IMR-90 (cell line): Measurements from ENCODE around the gene ERCC6. TPM values are rescaled to one million over a fixed set of nuclear protein-coding genes. Genes with fewer than 3 reads are reported as not detected.

Experiments used
- ATAC-seq: fragments of 200-7000 bp; cut with Tn5 transposase; 2 replicates; pipeline ENCODE4 v1.9.1; 2020; ENCODE audit warnings: low read depth, mild to moderate bottlenecking, moderate library complexity
- Bru-seq: library from RNA; stranded (reverse); fragments of 400-500 nt; gene quantifications from one replicate; lab custom pipeline; 2021; lab: Mats Ljungman, UMichigan
- BruChase-seq, 2 experiments: library from RNA; stranded (reverse); fragments of 400-500 nt; gene quantifications; one replicate each; lab custom pipeline; 2021; lab: Mats Ljungman, UMichigan
- BruUV-seq: library from RNA; stranded (reverse); fragments of 400-500 nt; replicated peaks from 2 replicates; lab custom pipeline; 2021; lab: Mats Ljungman, UMichigan
- CTCF ChIA-PET: fragments of 300-600 bp; formaldehyde crosslinking; extraction: SDS; loops from one replicate; lab custom pipeline; 2021; ENCODE audit warnings: antibody characterized with exemption; lab: Yijun Ruan, JAX
- POLR2A ChIA-PET: fragments of 300-600 bp; sonication (Branson Sonifier 250); formaldehyde crosslinking; loops from one replicate; lab custom pipeline; 2022; ENCODE audit warnings: antibody characterized with exemption; ENCODE audit not compliant: unreplicated experiment; lab: Charles Lee
- DNase-seq: peaks from one replicate; pipeline ENCODE4 v3.0.0; 2013
- H2AFZ ChIP-seq: replicated peaks from 2 replicates; pipeline ENCODE3; 2013; ENCODE audit warnings: low read length, mild to moderate bottlenecking; ENCODE audit not compliant: poor library complexity
- H2AK5ac ChIP-seq: 2 replicates; pipeline ENCODE4 v1.6.1; 2013; ENCODE audit warnings: low read depth, low read length, inconsistent platforms
- H2AK9ac ChIP-seq: replicated peaks from 2 replicates; pipeline ENCODE3; 2013; ENCODE audit warnings: mild to moderate bottlenecking, low read depth, low read length, moderate library complexity; ENCODE audit not compliant: poor library complexity
- H2BK120ac ChIP-seq: 2 replicates; pipeline ENCODE4 v1.6.1; 2013; ENCODE audit warnings: low read depth, low read length, inconsistent platforms
- H2BK15ac ChIP-seq: 3 replicates; pipeline ENCODE4 v1.6.1; 2013; ENCODE audit warnings: low read depth, low read length, inconsistent platforms
- H2BK20ac ChIP-seq: 2 replicates; pipeline ENCODE4 v1.6.1; 2013; ENCODE audit warnings: low read depth, mild to moderate bottlenecking, inconsistent platforms, low read length, moderate library complexity
- H2BK5ac ChIP-seq: 2 replicates; pipeline ENCODE4 v1.6.1; 2013; ENCODE audit warnings: mild to moderate bottlenecking, low read depth, low read length, inconsistent platforms; ENCODE audit not compliant: poor library complexity, severe bottlenecking
- H3K14ac ChIP-seq: replicated peaks from 2 replicates; pipeline ENCODE4 v1.6.1; 2013; ENCODE audit warnings: low read depth, low read length, inconsistent platforms
- H3K18ac ChIP-seq: 2 replicates; pipeline ENCODE4 v1.6.1; 2013; ENCODE audit warnings: low read depth, low read length, control low read depth
- H3K23ac ChIP-seq: 2 replicates; pipeline ENCODE4 v1.6.1; 2013; ENCODE audit warnings: low read depth, low read length, inconsistent platforms
- H3K27ac ChIP-seq: 2 replicates; pipeline ENCODE4 v1.5.1; 2013; ENCODE audit warnings: mild to moderate bottlenecking, control low read depth, low read length; ENCODE audit not compliant: insufficient read depth
- H3K27me3 ChIP-seq: 2 replicates; pipeline ENCODE4 v1.6.1; 2013; ENCODE audit warnings: low read length; ENCODE audit not compliant: control insufficient read depth, insufficient read depth
- H3K36me3 ChIP-seq: 2 replicates; pipeline ENCODE4 v1.6.1; 2013; ENCODE audit warnings: low read length, mixed read lengths; ENCODE audit not compliant: control insufficient read depth, insufficient read depth
- H3K4ac ChIP-seq: 2 replicates; pipeline ENCODE4 v1.6.1; 2013; ENCODE audit warnings: low read depth, low read length, inconsistent platforms
- H3K4me1 ChIP-seq: 2 replicates; pipeline ENCODE4 v1.6.1; 2013; ENCODE audit warnings: low read length, mixed read lengths; ENCODE audit not compliant: control insufficient read depth, insufficient read depth
- H3K4me2 ChIP-seq: 2 replicates; pipeline ENCODE4 v1.6.1; 2013; ENCODE audit warnings: low read depth, mild to moderate bottlenecking, control low read depth, low read length, moderate library complexity
- H3K4me3 ChIP-seq: 2 replicates; pipeline ENCODE4 v1.5.1; 2013; ENCODE audit warnings: low read depth, mild to moderate bottlenecking, control low read depth, low read length, moderate library complexity; ENCODE audit not compliant: insufficient read depth
- H3K56ac ChIP-seq: 2 replicates; pipeline ENCODE4 v1.6.1; 2013; ENCODE audit warnings: low read length, inconsistent platforms; ENCODE audit not compliant: insufficient read depth; ENCODE audit errors: extremely low read depth
- H3K79me1 ChIP-seq, 2 experiments: 2 replicates each; pipeline ENCODE4 v1.6.1; 2013; ENCODE audit warnings: low read length in 2 of 2, inconsistent platforms in 1 of 2, low read depth in 1 of 2
- H3K9ac ChIP-seq: 2 replicates; pipeline ENCODE4 v1.6.1; 2013; ENCODE audit warnings: low read depth, low read length, control low read depth
- H3K9me1 ChIP-seq: 2 replicates; pipeline ENCODE4 v1.6.1; 2013; ENCODE audit warnings: low read length, inconsistent platforms; ENCODE audit not compliant: insufficient read depth
- H3K9me3 ChIP-seq: 2 replicates; pipeline ENCODE4 v1.6.1; 2013; ENCODE audit warnings: low read length; ENCODE audit not compliant: control insufficient read depth, insufficient read depth
- H4K20me1 ChIP-seq: 2 replicates; pipeline ENCODE4 v1.6.1; 2013; ENCODE audit warnings: low read length, inconsistent platforms; ENCODE audit not compliant: insufficient read depth
- H4K5ac ChIP-seq: 2 replicates; pipeline ENCODE4 v1.6.1; 2013; ENCODE audit warnings: mild to moderate bottlenecking, low read depth, low read length, control low read depth
- H4K8ac ChIP-seq, 2 experiments: 2 replicates each; pipeline ENCODE4 v1.6.1; 2013; ENCODE audit warnings: low read depth in 2 of 2, low read length in 2 of 2, control low read depth in 1 of 2, inconsistent platforms in 1 of 2
- H4K91ac ChIP-seq: 2 replicates; pipeline ENCODE4 v1.6.1; 2013; ENCODE audit warnings: low read depth, low read length, inconsistent platforms; ENCODE audit not compliant: insufficient read depth
- BHLHE40 ChIP-seq: fragments of 150-350 bp; IDR thresholded peaks from 2 replicates; pipeline ENCODE4 v1.6.1; 2016; ENCODE audit warnings: mild to moderate bottlenecking, low read depth, low read length
- CHD1 ChIP-seq: IDR thresholded peaks from 2 replicates; pipeline ENCODE4 v1.6.1; 2012; ENCODE audit warnings: low read depth, low read length, improper control_type of control experiment
- CTCF ChIP-seq: conservative IDR thresholded peaks from 2 replicates; pipeline ENCODE4 v1.5.1; 2012; ENCODE audit warnings: mild to moderate bottlenecking, low read depth, low read length, improper control_type of control experiment
- ELK1 ChIP-seq: fragments of 150-350 bp; IDR thresholded peaks from 2 replicates; pipeline ENCODE4 v1.6.1; 2016; ENCODE audit warnings: low read depth, mild to moderate bottlenecking, low read length, moderate library complexity, borderline replicate concordance
- MAFK ChIP-seq: IDR thresholded peaks from 2 replicates; pipeline ENCODE4 v1.6.1; 2012; ENCODE audit warnings: low read depth, low read length, improper control_type of control experiment
- MAZ ChIP-seq: IDR thresholded peaks from 2 replicates; pipeline ENCODE4 v1.6.1; 2012; ENCODE audit warnings: low read depth, mild to moderate bottlenecking, low read length, improper control_type of control experiment, moderate library complexity, borderline replicate concordance
- NFE2L2 ChIP-seq: fragments of 150-350 bp; IDR thresholded peaks from 2 replicates; pipeline ENCODE4 v1.6.1; 2016; ENCODE audit warnings: low read depth, mild to moderate bottlenecking, low read length
- SMC3 ChIP-seq: fragments of 150-350 bp; IDR thresholded peaks from 2 replicates; pipeline ENCODE4 v1.6.1; 2016; ENCODE audit warnings: low read depth, mild to moderate bottlenecking, antibody characterized with exemption, low read length, moderate library complexity
- USF2 ChIP-seq: fragments of 150-350 bp; IDR thresholded peaks from 2 replicates; pipeline ENCODE4 v1.6.1; 2017; ENCODE audit warnings: mild to moderate bottlenecking, antibody characterized with exemption, low read length, low read depth
- WGBS, 2 experiments: methylation state at CpG; one replicate each; pipeline versions ENCODE4 v1.1.5 to v1.1.7; 2013; ENCODE audit warnings: missing lambda C conversion rate in 2 of 2; ENCODE audit not compliant: insufficient read length in 1 of 2; ENCODE audit errors: extremely low coverage in 2 of 2; 5-methylcytosine and 5-hydroxymethylcytosine counted together
- dilution Hi-C: fragments of 300-500 bp; cut with HindIII; formaldehyde crosslinking; loops from one replicate; pipeline ENCODE4 v1.14.3; 2018; ENCODE audit warnings: low sequenced_read_pairs; ENCODE audit not compliant: unreplicated experiment
- in situ Hi-C: fragments of 300-500 bp; cut with MboI; formaldehyde crosslinking; loops from 3 replicates; pipeline ENCODE4 v1.14.3; 2019; ENCODE audit warnings: low sequenced_read_pairs, inconsistent platforms, mixed read lengths
- intact Hi-C: fragments of 100-400 bp; cut with micrococcal nuclease; formaldehyde crosslinking; loops from 2 replicates; pipeline ENCODE4 v1.10.0; 2022
- long read RNA-seq: library from polyadenylated mRNA; unstranded; transcript quantifications from one replicate; pipeline ENCODE4 v2.0.0, GENCODE V29; 2021; ENCODE audit not compliant: unreplicated experiment
- polyA plus RNA-seq, 3 experiments: library from polyadenylated mRNA; depleted of rRNA; stranded (reverse); fragments of >200 nt; gene quantifications; 2 replicates each; pipeline ENCODE4 v1.2.3, GENCODE V29; 2012; ENCODE audit warnings: low replicate concordance in 1 of 3
- total RNA-seq: library from RNA; depleted of rRNA; stranded (reverse); fragments of >200 nt; gene quantifications from 2 replicates; pipeline ENCODE4 v1.2.3, GENCODE V29; 2012; rRNA removed

Gene ERCC6
- 14.9 and 18.1 TPM in 2 replicates for total RNA-seq
- polyA plus RNA-seq (2012; rRNA removed): 7.2 and 7.3 TPM in 2 replicates
- 2.3 and 4.7 TPM in 2 replicates for polyA plus RNA-seq (2012; cell fraction: cytosol; rRNA removed)
- 7.2 and 11.8 TPM in 2 replicates for polyA plus RNA-seq (2012; cell fraction: nucleus; rRNA removed; ENCODE audit: low replicate concordance)
- Bru-seq, nascent RNA: percentile 70 among the genes with signal in this experiment
- BruChase-seq, experiment 1, labeled RNA remaining after a 6-hour chase: percentile 54 among the genes with signal in this experiment
- BruChase-seq, experiment 2, labeled RNA remaining after a 2-hour chase: percentile 67 among the genes with signal in this experiment
- long read RNA-seq, partial matches to known transcripts: 2 of 12 reads
- long read RNA-seq, other reads (novel, unspliced or antisense): 9 of 12 reads

GRCh38 chr10:49538381-49539319, at the start of gene ERCC6:
TSS of gene ERCC6 (minus strand) at chr10:49539121.
- Histone ChIP-seq H3K9me1 (peaks cover 5% of the 10 kb centered on the region), H3K4me2 (peak within 1 kb of the TSS; percentile 90), H3K9ac (peak within 1 kb of the TSS; percentile 55), H3K9me3 (no peaks in the 10 kb centered on the region), H4K91ac (peak within 1 kb of the TSS; percentile 65; the same call in 1 of the 2 replicates), H2BK5ac (peak within 1 kb of the TSS; percentile 30), H4K8ac (peak within 1 kb of the TSS; percentile 73 to 85), H3K56ac (peak within 1 kb of the TSS; percentile 42; the same call in 1 of the 2 replicates), H3K18ac (peak within 1 kb of the TSS; percentile 35), H4K5ac (peak within 1 kb of the TSS; percentile 31), H3K14ac (peak within 1 kb of the TSS; percentile 68), H3K4ac (peak within 1 kb of the TSS; percentile 61), H2AFZ (peak within 1 kb of the TSS; percentile 88), H2BK120ac (peak within 1 kb of the TSS; percentile 18; the same call in 1 of the 2 replicates), H3K36me3 (no peaks in the 10 kb centered on the region), H4K20me1 (no peaks in the 10 kb centered on the region), H2BK15ac (peak within 1 kb of the TSS; percentile 83; the same call in 2 of the 3 replicates), H3K27ac (peak within 1 kb of the TSS; percentile 35), H2AK5ac (peak within 1 kb of the TSS; percentile 36), H2AK9ac (peak within 1 kb of the TSS; percentile 92), H3K79me1 (peaks cover 10 to 24% of the 10 kb centered on the region in 2 experiments), H2BK20ac (no peak within 1 kb of the TSS; the same call in 1 of the 2 replicates), H3K4me1 (peaks cover 11% of the 10 kb centered on the region), H3K23ac (peak within 1 kb of the TSS; percentile 86), H3K27me3 (no peaks in the 10 kb centered on the region), H3K4me3 (peak within 1 kb of the TSS; percentile 53)
- WGBS, 2 experiments: 1% methylated on average over 30 of the region's 75 CpGs; no CpG with 5 or more reads in 1 of the 2 experiments
- in situ Hi-C loops (no loop called here), dilution Hi-C loops (no loop called here), intact Hi-C loops (no loop called here)
- POLR2A ChIA-PET: interaction anchor here (0.5 kb wide), 4 partner anchors 17 to 998 kb away, joined by 3 to 5 read pairs (median 4); no protein-coding TSS in a partner anchor
- ATAC-seq: peak; percentile 96
- CTCF ChIA-PET: interaction anchor here (0.6 to 1.3 kb wide), 3 partner anchors 14 to 54 kb away, joined by 3 to 6 read pairs (median 3); no protein-coding TSS in a partner anchor
- peak; percentile 98 for DNase-seq
- no TSS peak for BruUV-seq
- TF ChIP-seq BHLHE40: peak; percentile 72; the same call in 1 of the 2 replicates
- peak; percentile 6; the same call in 1 of the 2 replicates for TF ChIP-seq MAFK
- no peak for TF ChIP-seq ELK1
- no peak for TF ChIP-seq NFE2L2
- TF ChIP-seq USF2: peak; percentile 95
- no peak for TF ChIP-seq CTCF
- TF ChIP-seq MAZ: peak; percentile 51; the same call in 1 of the 2 replicates
- TF ChIP-seq SMC3: no peak
- 0 out of 2 replicates have a peak, but pooled peaks have one; percentile 55 for TF ChIP-seq CHD1
